ENCODE measurements around the gene LNX1.

The LNX1 gene

GRCh38 chr4:53591372-53591892, at the start of gene LNX1:
LNX1 (minus strand) TSS chr4:53591486; CDS start chr4:53574002, 17,484 bp downstream.
- no peak for DNase-seq

GRCh38 chr4:53640576-53641453, 49.5 kb upstream of the LNX1 start:
- DNase-seq, result no peak

- DNase-seq, result no peak
These were observed 47.6 kb upstream of the LNX1 start for GRCh38 chr4:53638919-53639318.

- no peak for DNase-seq
These were observed 46.1 kb upstream of the LNX1 start for GRCh38 chr4:53637348-53637747.

- DNase-seq, result no peak
These were observed 44.6 kb upstream of the LNX1 start for GRCh38 chr4:53635697-53636483.

- DNase-seq, result peak; percentile 16
These were observed 42.3 kb upstream of the LNX1 start for GRCh38 chr4:53633608-53634007.

- no peak for DNase-seq
These were observed 38.0 kb upstream of the LNX1 start for GRCh38 chr4:53629296-53629695.

GRCh38 chr4:53626491-53626890, 35.2 kb upstream of the LNX1 start:
- no peak for DNase-seq

- no peak for DNase-seq
These were observed 34.6 kb upstream of the LNX1 start for GRCh38 chr4:53625888-53626287.

- DNase-seq, result peak; percentile 74
These were observed 31.5 kb upstream of the LNX1 start for GRCh38 chr4:53622739-53623151.

- no peak for DNase-seq
These were observed 29.7 kb upstream of the LNX1 start for GRCh38 chr4:53620956-53621355.

GRCh38 chr4:53619431-53619830, 28.1 kb upstream of the LNX1 start:
- DNase-seq, result no peak

GRCh38 chr4:53618321-53618720, 27.0 kb upstream of the LNX1 start:
- DNase-seq, result no peak

GRCh38 chr4:53617101-53617680, 25.9 kb upstream of the LNX1 start:
- DNase-seq, result no peak

GRCh38 chr4:53616219-53616618, 24.9 kb upstream of the LNX1 start:
- no peak for DNase-seq

GRCh38 chr4:53614591-53614990, 23.3 kb upstream of the LNX1 start:
- DNase-seq, result no peak

- DNase-seq, result no peak
These were observed 22.1 kb upstream of the LNX1 start for GRCh38 chr4:53613428-53613827.

GRCh38 chr4:53608649-53609048, 17.4 kb upstream of the LNX1 start:
- DNase-seq, result no peak

GRCh38 chr4:53608242-53608641, 17.0 kb upstream of the LNX1 start:
- no peak for DNase-seq

GRCh38 chr4:53605783-53606182, 14.5 kb upstream of the LNX1 start:
- no peak for DNase-seq

GRCh38 chr4:53602390-53602789, 11.1 kb upstream of the LNX1 start:
- DNase-seq, result no peak

- DNase-seq, result no peak
These were observed 10.0 kb upstream of the LNX1 start for GRCh38 chr4:53601251-53601764.

GRCh38 chr4:53599632-53600031, 8.3 kb upstream of the LNX1 start:
- no peak for DNase-seq

Measured in HCEC 1CT (cell line).